Large intestine (tissue), 3 donors: Measurements from ENCODE around the gene VILL. TPM values are rescaled to one million over a fixed set of nuclear protein-coding genes. Genes with fewer than 3 reads are reported as not detected.
A peak's percentile ranks its signal among the peaks of the same experiment; 100 is the strongest.

Experiments used
- DNase-seq, 2 donors: peaks; one replicate each; pipeline versions ENCODE4 v3.0.0 to v3.0.0-alpha.2; 2013
- H3K27ac ChIP-seq: one replicate; pipeline ENCODE4 v1.5.1; 2013; ENCODE audit warnings: low read length
- H3K27me3 ChIP-seq: 2 replicates; pipeline ENCODE4 v1.6.1; 2013; ENCODE audit warnings: low read length; ENCODE audit not compliant: control insufficient read depth, insufficient read depth
- H3K36me3 ChIP-seq: 2 replicates; pipeline ENCODE4 v1.6.1; 2013; ENCODE audit warnings: low read length; ENCODE audit not compliant: control insufficient read depth, insufficient read depth
- H3K4me1 ChIP-seq: one replicate; pipeline ENCODE4 v1.6.1; 2013; ENCODE audit warnings: low read length; ENCODE audit not compliant: control insufficient read depth, insufficient read depth
- H3K4me3 ChIP-seq: one replicate; pipeline ENCODE4 v1.5.1; 2013; ENCODE audit warnings: low read length
- H3K9me3 ChIP-seq: one replicate; pipeline ENCODE4 v1.6.1; 2013; ENCODE audit warnings: mild to moderate bottlenecking, low read depth, low read length, moderate library complexity; ENCODE audit not compliant: control insufficient read depth
- WGBS: methylation state at CpG from one replicate; pipeline ENCODE4 v1.1.5; 2013; ENCODE audit warnings: low lambda C conversion rate; ENCODE audit not compliant: insufficient coverage; 5-methylcytosine and 5-hydroxymethylcytosine counted together
- polyA plus RNA-seq: library from polyadenylated mRNA; unstranded; fragments of 120-200 nt; gene quantifications from one replicate; pipeline ENCODE4 v1.2.1, GENCODE V29; 2013

The VILL gene
- polyA plus RNA-seq, 1 donor: 73.7 TPM

DNA sequence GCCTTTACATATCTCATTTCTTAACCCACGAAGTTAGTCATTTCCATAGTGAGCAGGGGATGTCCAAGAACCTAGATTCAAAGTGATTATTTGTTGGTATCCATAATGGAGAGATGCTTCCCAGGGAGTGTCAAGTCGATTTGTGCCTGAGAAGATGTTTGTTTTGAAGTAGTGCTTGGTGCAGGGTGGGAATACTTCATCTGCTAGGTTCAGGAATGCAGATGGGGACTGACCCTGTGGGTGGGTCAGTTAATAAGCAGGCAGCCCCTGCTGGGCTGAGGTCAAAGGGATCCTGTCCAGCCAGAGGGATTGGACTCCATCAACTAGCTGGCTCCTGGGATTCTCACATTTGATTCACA, 44.1 kb upstream of the VILL start:
- H3K9me3 ChIP-seq: no peaks in the 10 kb centered on the region
- no peaks in the 10 kb centered on the region for H3K27me3 ChIP-seq
- H3K4me1 ChIP-seq: peaks cover 38% of the 10 kb centered on the region
- no peak overlapping the region for H3K4me3 ChIP-seq
- H3K36me3 ChIP-seq: peaks cover 5% of the 10 kb centered on the region
- H3K27ac ChIP-seq: no peak overlapping the region
- no CpG with 5 or more reads among the region's 2 CpGs for WGBS
- no peak for DNase-seq

DNA sequence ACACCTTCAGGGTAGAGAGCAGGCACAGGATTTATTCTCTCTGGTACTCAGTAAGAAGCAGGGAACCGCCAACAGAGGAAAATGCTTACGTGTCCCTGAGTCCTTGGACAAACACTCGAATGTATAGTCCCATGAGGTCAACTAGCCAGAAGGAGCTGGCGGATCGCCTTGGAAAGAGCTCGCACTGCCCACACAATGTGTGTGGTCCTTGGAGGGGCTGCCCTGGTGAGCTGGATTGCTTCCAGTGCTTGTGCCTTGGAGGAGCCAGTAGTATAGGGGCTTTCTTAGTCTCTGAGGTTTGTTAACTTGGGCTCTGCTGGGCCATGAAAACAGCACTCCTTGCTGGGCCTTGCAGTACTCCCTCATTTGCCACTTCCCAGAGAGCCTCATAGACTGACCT, 40.7 kb upstream of the VILL start:
- Histone ChIP-seq H3K36me3 (peaks cover 8% of the 10 kb centered on the region), H3K27me3 (no peaks in the 10 kb centered on the region), H3K4me1 (peaks cover 19% of the 10 kb centered on the region), H3K9me3 (no peaks in the 10 kb centered on the region), H3K27ac (no peak overlapping the region), H3K4me3 (no peak overlapping the region)
- DNase-seq: peak in 1 of 2 donors; percentile 14
- no CpG with 5 or more reads among the region's 6 CpGs for WGBS

DNA sequence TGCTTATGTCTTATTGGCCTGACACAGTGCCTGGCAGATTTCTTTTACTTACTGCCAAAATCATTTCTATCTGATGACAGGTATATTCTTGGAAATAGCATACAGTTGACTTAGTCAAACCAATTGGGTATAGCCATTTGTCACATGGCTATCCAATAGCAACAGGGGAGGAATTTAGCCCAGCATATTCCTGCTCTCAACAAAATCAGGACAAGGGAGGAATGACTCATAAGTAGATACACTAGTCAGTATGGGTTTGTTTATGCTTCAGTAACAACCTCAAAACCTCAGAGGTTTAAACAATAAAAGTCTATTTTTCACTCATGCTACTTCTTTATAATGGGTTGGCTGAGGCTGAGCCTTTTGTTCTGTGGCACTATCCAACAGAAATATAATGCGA, 38.0 kb upstream of the VILL start:
- 100% methylated on average over 1 of the region's 1 CpG for WGBS
- Histone ChIP-seq H3K27ac (no peak overlapping the region), H3K9me3 (no peaks in the 10 kb centered on the region), H3K27me3 (no peaks in the 10 kb centered on the region), H3K4me3 (no peak overlapping the region), H3K36me3 (peaks cover 11% of the 10 kb centered on the region), H3K4me1 (peaks cover 8% of the 10 kb centered on the region)
- DNase-seq: no peak

DNA sequence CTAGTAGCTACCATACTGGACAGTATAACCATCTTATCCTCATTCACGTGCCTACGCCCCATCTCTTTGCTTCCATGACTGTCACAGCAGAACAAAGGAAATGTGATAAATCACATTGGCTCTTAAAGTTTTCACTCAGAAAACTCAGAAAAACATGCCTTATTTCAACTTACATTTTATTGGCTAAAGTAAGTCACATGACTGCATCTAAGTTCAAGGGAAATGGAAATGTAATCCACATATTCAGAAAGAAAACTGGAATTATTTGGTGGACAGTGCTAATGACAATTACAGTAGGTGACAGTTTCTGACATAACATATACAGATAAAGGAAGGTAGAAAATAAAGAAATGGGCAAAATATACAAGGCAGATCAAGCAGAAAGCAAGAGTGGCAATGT, 37.4 kb upstream of the VILL start:
- H3K36me3 ChIP-seq: peaks cover 11% of the 10 kb centered on the region
- no peak overlapping the region for H3K4me3 ChIP-seq
- peaks cover 8% of the 10 kb centered on the region for H3K4me1 ChIP-seq
- H3K27ac ChIP-seq: no peak overlapping the region
- H3K27me3 ChIP-seq: no peaks in the 10 kb centered on the region
- no peaks in the 10 kb centered on the region for H3K9me3 ChIP-seq
- WGBS: no CpG with 5 or more reads among the region's 2 CpGs
- DNase-seq: no peak

DNA sequence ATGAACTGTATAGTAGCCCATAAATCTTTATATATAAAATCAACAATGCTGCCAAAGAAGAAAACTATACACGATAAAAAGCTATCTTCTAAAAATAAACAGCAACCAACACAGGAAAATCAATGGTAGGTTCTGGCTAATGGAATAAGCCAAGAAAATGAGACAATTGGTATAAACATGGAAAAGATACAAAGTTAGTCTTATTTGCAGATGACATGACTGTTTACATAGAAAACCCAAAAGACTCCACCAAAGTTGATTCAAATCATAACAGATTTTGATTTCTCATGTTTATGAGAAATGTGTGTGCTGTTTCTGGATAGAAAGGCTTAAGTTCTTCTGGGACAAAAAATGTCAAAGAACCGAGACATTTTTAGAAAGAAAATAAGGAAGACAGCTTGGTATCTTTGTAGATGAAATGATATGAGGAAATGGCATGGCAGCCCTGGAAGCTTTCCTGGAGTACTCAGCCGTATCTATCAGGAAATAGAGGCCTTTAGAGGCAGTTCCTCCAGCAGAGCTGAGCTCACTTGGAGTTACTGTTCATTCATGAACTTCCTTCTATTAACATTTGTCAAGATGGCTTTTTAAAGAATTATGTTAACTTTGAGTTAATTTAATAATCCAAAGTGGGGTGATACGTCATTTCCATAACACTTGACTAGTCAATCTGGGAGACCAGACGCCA, 36.7 kb upstream of the VILL start:
- no peaks in the 10 kb centered on the region for H3K9me3 ChIP-seq
- H3K4me1 ChIP-seq: peaks cover 8% of the 10 kb centered on the region
- no peak overlapping the region for H3K27ac ChIP-seq
- 88% methylated on average over 1 of the region's 5 CpGs for WGBS
- H3K36me3 ChIP-seq: peaks cover 11% of the 10 kb centered on the region
- no peaks in the 10 kb centered on the region for H3K27me3 ChIP-seq
- DNase-seq: no peak
- no peak overlapping the region for H3K4me3 ChIP-seq

DNA sequence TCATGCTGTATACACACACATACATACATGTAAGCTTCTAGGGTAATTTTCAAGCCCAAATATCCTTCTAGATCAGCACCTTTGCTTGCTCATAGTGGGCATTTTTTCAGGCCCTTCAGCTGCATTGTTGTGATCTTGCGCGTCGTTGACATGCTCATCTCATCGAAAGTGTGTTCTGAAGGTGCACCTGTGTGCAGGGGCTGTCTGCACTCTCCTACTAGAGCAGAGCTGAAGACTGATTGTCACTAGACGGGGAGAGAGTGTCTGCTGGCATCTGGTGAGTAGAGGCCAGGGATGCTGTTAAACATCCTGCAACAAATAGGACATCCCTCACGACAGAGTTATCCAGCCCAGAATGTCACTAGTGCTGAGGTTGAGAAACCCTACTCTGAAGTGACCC, 35.7 kb upstream of the VILL start:
- Histone ChIP-seq H3K4me3 (no peak overlapping the region), H3K36me3 (peaks cover 8% of the 10 kb centered on the region), H3K27me3 (no peaks in the 10 kb centered on the region), H3K27ac (no peak overlapping the region), H3K9me3 (no peaks in the 10 kb centered on the region), H3K4me1 (peaks cover 8% of the 10 kb centered on the region)
- WGBS: no CpG with 5 or more reads among the region's 6 CpGs
- no peak for DNase-seq

DNA sequence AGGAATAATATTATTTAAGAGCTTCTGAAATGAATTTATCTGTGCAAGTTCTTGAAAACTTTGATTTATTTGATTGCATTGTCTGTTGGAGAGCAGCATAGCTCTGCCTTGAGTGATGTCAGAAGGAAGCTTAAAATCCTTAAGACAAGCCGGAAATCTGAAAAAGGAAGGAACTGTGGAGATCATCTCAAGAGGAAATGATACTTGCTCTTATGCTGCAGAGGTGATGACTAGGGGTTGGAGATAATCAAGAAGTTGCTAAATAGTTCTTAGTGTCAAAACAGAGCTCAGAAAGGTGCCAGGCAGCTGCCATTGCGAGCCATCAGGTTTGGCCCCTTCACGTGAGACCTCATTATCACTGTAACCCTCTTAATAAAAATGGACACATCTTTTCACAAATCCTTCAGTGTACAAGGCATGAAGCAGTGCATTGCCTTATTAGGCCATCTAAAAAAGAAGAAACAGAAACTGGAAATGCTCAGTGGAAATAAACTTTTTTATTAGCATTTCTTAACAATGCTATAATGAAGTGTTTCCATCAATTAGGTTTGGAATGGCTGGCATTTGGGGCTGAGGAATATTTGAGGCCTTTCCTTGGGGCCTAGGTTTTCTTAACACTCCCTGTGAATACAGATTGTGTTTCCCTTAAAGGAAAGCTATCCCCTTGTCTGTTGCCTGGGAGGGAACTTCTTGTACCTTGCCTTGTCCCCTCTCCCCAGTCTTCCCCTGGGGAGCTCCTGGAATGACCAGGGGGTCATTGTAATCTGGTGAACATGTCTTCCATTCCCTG, 34.5 kb upstream of the VILL start:
- Histone ChIP-seq H3K4me1 (peaks cover 8% of the 10 kb centered on the region), H3K27ac (no peak overlapping the region), H3K9me3 (no peaks in the 10 kb centered on the region), H3K4me3 (no peak overlapping the region), H3K27me3 (no peaks in the 10 kb centered on the region), H3K36me3 (peaks cover 7% of the 10 kb centered on the region)
- WGBS: 75% methylated on average over 1 of the region's 3 CpGs
- DNase-seq: no peak

DNA sequence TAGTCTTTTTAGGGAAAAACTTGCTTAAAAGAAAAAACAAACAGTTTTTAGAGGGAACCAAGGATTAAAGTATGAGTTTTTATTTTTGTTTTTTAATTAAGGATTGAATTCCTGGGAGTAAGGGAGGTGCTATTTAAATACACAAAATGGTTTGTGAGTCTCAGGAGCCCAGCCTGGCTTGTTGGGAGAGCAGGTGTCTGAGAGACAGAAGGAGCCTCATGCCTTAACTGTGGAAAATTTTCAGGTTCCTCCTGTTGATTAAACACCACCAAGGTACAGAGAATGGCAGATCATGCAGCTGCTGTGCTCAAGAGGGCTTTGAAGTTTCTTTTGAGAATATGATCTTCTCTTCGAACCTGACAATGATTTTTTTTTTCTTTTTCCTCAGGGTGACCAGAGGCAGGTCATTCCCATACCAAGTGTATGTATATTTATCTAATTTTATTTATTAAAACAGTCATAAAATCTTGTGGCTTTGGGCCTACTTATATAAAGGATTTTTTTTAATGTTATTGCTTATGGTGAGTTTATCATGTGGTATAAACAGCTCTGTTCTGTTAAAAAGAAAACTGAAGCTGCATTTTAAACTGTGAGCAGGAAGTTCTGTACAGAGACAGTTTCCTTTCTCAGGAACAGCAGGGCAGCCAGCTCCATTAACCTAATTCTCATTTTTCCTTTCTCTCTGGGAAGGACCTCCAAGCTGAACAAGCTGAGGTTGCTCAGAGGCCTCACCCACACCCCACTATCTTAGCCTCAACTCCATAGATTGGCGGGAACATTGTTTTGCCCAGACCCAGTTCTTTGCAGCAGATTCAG, 33.7 kb upstream of the VILL start:
- WGBS: 20% methylated on average over 1 of the region's 2 CpGs
- H3K27ac ChIP-seq: peak overlapping the region; percentile 19
- peaks cover 14% of the 10 kb centered on the region for H3K4me1 ChIP-seq
- H3K4me3 ChIP-seq: no peak overlapping the region
- no peak for DNase-seq
- peaks cover 7% of the 10 kb centered on the region for H3K36me3 ChIP-seq
- H3K27me3 ChIP-seq: no peaks in the 10 kb centered on the region
- no peaks in the 10 kb centered on the region for H3K9me3 ChIP-seq

DNA sequence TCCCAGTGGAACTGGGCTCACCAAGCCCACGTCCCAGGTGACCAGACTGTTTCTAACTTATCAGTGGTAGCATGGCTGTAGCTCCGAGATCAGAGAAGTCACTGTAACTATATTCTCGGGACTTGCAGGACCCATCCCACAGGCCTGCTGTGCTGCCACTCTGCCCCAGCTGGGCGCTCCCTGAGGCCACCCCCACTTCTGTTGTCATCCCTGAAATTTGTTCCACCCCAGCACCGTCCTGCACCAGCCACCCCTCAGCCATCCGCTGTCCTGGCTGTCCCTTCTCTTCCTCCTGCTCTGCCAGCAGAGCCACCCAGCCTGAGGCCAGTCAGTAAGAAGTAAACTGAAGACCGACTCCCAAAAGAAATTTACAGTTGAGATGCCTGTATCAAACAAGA, 33.0 kb upstream of the VILL start:
- H3K36me3 ChIP-seq: peaks cover 7% of the 10 kb centered on the region
- H3K4me3 ChIP-seq: no peak overlapping the region
- peak overlapping the region; percentile 19 for H3K27ac ChIP-seq
- H3K9me3 ChIP-seq: no peaks in the 10 kb centered on the region
- H3K4me1 ChIP-seq: peaks cover 17% of the 10 kb centered on the region
- WGBS: 100% methylated on average over 1 of the region's 7 CpGs
- no peaks in the 10 kb centered on the region for H3K27me3 ChIP-seq
- no peak for DNase-seq

DNA sequence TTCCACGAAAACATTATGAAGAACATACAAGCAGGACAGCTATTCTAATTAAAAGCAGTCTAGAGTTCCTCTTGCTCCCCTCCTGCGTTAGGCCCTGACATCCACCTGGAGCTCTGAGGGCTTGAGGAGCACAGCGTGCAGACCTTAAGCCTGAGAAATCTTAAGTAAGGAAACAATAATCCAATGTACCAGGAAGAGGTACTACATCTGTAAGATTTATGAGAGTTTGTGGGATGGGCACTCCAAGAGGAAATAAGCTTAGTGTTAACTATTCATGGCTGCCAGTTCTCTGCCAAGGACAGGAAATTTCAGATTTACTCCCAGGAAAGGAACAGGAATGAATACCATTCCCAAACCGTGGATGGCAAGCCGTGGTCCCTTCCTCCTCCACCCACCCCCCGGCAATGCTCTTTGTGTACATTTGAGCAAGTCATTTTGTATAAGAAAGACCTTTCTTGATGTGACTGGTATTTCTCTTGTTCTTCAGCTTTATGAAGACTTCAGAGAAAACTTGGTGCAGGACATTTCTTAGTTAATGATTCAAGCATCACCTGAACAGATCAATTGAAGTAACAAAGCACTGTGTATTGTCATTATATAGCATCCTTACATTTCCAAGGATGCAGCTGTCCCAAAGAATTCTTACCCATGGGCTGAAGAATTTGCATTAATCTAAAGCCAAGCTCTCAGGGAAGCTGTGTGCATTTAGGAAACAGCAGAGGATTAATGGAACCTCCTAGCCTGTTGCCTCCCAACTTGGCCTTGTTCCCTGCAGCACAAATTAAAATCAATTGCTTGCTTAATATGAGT, 28.8 kb upstream of the VILL start:
- Histone ChIP-seq H3K27me3 (no peaks in the 10 kb centered on the region), H3K27ac (peak overlapping the region; percentile 21), H3K9me3 (no peaks in the 10 kb centered on the region), H3K4me1 (peaks cover 38% of the 10 kb centered on the region), H3K36me3 (peaks cover 2% of the 10 kb centered on the region), H3K4me3 (no peak overlapping the region)
- no CpG with 5 or more reads among the region's 6 CpGs for WGBS
- peak in 1 of 2 donors; percentile 47 for DNase-seq
